AG10803 (cell line): ENCODE results near the gene GNA15.
A peak's percentile ranks its signal among the peaks of the same experiment; 100 is the strongest.

Experiments used
- DNase-seq: peaks from one replicate; pipeline ENCODE4 v3.0.0; 2010; ENCODE audit warnings: low read depth
- H3K4me3 ChIP-seq: 2 replicates; pipeline ENCODE4 v1.5.1; 2011; ENCODE audit warnings: mild to moderate bottlenecking, low read length, control low read depth
- TF ChIP-seq, protein P1 (sequence below): conservative IDR thresholded peaks from 2 replicates; pipeline ENCODE4 v1.5.1; 2011; ENCODE audit warnings: mild to moderate bottlenecking, low read length, control low read depth, inconsistent platforms

GNA15 gene

DNA sequence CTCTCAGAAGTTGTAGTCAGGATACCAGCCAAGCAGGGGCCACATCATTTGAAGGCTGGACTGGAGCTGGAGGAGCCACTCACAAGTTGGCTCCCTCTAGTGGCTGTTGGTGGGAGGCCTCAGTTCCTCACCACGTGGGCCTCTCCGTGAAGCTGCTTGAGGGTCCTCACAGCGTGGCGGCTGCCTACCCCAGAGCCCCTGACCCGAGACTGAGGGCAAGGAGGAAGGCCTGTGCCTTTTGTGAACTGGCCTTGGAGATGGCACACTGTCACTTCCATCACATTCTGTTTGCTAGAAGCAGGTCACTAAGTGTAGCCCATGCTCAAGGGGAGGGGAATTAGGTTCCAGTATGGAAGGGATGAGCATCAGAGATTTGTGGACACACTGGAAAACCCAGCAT, 27.1 kb upstream of the GNA15 start:
- DNase-seq = peak; percentile 51
- H3K4me3 ChIP-seq = no peak overlapping the region
- TF ChIP-seq, protein P1, sequence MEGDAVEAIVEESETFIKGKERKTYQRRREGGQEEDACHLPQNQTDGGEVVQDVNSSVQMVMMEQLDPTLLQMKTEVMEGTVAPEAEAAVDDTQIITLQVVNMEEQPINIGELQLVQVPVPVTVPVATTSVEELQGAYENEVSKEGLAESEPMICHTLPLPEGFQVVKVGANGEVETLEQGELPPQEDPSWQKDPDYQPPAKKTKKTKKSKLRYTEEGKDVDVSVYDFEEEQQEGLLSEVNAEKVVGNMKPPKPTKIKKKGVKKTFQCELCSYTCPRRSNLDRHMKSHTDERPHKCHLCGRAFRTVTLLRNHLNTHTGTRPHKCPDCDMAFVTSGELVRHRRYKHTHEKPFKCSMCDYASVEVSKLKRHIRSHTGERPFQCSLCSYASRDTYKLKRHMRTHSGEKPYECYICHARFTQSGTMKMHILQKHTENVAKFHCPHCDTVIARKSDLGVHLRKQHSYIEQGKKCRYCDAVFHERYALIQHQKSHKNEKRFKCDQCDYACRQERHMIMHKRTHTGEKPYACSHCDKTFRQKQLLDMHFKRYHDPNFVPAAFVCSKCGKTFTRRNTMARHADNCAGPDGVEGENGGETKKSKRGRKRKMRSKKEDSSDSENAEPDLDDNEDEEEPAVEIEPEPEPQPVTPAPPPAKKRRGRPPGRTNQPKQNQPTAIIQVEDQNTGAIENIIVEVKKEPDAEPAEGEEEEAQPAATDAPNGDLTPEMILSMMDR = peak; percentile 86

- DNase-seq = no peak
- H3K4me3 ChIP-seq = no peak overlapping the region
- TF ChIP-seq, protein P1 = no peak
Observed at GRCh38 chr19:3109491-3109890, 26.3 kb upstream of the GNA15 start.

DNA sequence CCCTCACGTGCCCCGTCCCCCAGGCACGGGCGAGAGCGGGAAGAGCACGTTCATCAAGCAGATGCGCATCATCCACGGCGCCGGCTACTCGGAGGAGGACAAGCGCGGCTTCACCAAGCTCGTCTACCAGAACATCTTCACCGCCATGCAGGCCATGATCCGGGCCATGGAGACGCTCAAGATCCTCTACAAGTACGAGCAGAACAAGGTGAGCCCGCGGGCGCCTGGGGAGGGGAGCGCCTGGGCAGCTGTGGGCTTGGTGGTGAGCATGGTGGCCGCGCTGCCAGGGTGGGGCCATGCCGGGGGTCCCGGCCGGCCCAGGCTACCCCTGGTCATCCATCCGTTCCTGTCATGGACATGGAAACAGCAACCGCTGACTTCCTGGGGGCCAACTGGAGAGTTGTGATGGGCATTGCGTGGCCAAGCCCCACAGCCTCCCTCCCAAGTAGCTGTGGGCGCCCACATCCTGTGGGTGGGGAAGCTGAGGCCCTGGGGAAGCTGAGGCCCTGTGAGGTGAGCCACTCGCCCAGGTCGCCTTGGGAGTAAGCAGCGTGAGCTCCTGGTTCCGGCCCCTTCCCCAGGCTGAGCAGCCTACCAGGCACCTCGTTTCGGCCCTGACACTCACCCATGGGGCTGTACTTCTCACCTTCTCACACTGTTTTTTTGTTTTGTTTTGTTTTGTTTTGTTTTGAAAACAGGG, 25.6 kb upstream of the GNA15 start:
- TF ChIP-seq, protein P1 = no peak
- no peak overlapping the region for H3K4me3 ChIP-seq
- no peak for DNase-seq

GRCh38 chr19:3111586-3112247, 24.1 kb upstream of the GNA15 start:
- TF ChIP-seq, protein P1 = no peak
- DNase-seq = no peak
- H3K4me3 ChIP-seq = no peak overlapping the region

DNA sequence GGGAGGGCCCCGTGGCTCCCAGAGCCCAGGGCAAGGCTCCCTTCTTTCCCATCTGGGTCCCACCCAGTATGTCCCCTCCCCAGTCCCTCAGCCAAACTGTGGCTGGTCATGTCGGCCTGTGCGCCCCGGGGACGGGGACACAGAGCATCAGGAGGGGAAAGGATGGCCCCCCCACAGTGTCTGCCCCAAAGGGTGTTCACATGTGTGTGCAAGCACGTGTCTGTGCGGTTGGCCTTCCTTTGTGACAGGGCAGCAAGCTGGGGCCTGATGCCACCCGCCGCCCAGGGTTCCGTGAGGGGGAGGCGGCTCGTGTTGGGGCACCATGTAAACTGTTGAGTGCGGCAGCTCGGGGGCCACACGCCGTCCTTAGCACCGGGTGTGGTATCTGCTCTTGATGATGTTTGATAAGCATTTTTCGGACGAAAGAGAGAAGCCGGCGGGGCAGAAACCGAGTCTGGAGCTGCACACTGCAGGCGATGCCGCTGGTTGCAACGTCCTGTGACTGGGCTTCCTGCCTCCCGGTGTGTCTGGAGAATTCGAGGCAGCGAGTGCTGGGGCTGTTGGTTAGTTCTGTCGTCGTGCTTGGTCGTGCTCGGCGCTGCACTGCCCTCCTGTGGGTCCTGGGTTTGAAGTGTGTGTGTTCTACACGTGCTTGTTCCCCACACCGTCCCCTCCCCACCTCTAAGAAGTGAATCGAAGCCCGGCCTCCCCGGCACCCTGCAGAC, 23.3 kb upstream of the GNA15 start:
- H3K4me3 ChIP-seq = no peak overlapping the region
- TF ChIP-seq, protein P1 = no peak
- no peak for DNase-seq

GRCh38 chr19:3113100-3114017, 22.5 kb upstream of the GNA15 start:
- H3K4me3 ChIP-seq = no peak overlapping the region
- DNase-seq = no peak
- TF ChIP-seq, protein P1 = no peak
